Loucy (cell line): ENCODE measurements around the gene CTNNBIP1.

Source experiments
- H2AFZ ChIP-seq: fragments of 200-600 bp; sonication (generic); 2 replicates; pipeline ENCODE4 v1.6.0; 2016; ENCODE audit warnings: antibody characterized with exemption, mild to moderate bottlenecking, low read length, moderate library complexity
- H3F3A ChIP-seq: fragments of 200-600 bp; 2 replicates; pipeline ENCODE4 v1.6.0; 2016; ENCODE audit warnings: antibody characterized with exemption, low read depth, mild to moderate bottlenecking
- H3K27me3 ChIP-seq: fragments of 200-600 bp; sonication (generic); 2 replicates; pipeline ENCODE4 v1.6.1; 2014; ENCODE audit warnings: low read length, mild to moderate bottlenecking; ENCODE audit not compliant: insufficient read depth, poor library complexity, severe bottlenecking
- H3K36me3 ChIP-seq: fragments of 200-600 bp; sonication (generic); 2 replicates; pipeline ENCODE4 v1.6.1; 2016; ENCODE audit warnings: low read length; ENCODE audit not compliant: insufficient read depth
- H3K4me1 ChIP-seq: fragments of 200-600 bp; sonication (generic); 2 replicates; pipeline ENCODE4 v1.5.1; 2014; ENCODE audit warnings: low read length, mild to moderate bottlenecking; ENCODE audit not compliant: insufficient read depth, poor library complexity, severe bottlenecking
- H3K4me2 ChIP-seq: fragments of 200-600 bp; sonication (generic); 2 replicates; pipeline ENCODE4 v1.6.0; 2014; ENCODE audit warnings: antibody characterized with exemption, low read length, low read depth, mild to moderate bottlenecking; ENCODE audit not compliant: poor library complexity, severe bottlenecking
- H3K4me3 ChIP-seq: fragments of 200-600 bp; sonication (generic); 2 replicates; pipeline ENCODE4 v1.5.1; 2014; ENCODE audit warnings: low read length, mild to moderate bottlenecking, mixed read lengths; ENCODE audit not compliant: poor library complexity, severe bottlenecking
- H3K79me2 ChIP-seq: fragments of 200-600 bp; sonication (generic); 2 replicates; pipeline ENCODE4 v1.6.1; 2014; ENCODE audit warnings: low read length; ENCODE audit not compliant: insufficient read depth
- H3K9ac ChIP-seq: fragments of 200-600 bp; sonication (generic); 2 replicates; pipeline ENCODE4 v1.6.0; 2014; ENCODE audit warnings: mild to moderate bottlenecking, low read depth, low read length, moderate library complexity; ENCODE audit not compliant: poor library complexity, severe bottlenecking
- H3K9me2 ChIP-seq: fragments of 200-600 bp; sonication (generic); replicated peaks from 2 replicates; pipeline ENCODE4 v1.6.1; 2016; ENCODE audit warnings: low read depth, low read length, mixed read lengths
- H3K9me3 ChIP-seq: fragments of 200-600 bp; sonication (generic); 2 replicates; pipeline ENCODE4 v1.6.1; 2014; ENCODE audit warnings: mild to moderate bottlenecking, antibody characterized with exemption, low read length, low read depth; ENCODE audit not compliant: insufficient read depth
- H4K20me1 ChIP-seq: fragments of 200-600 bp; sonication (generic); 2 replicates; pipeline ENCODE4 v1.6.0; 2014; ENCODE audit warnings: antibody characterized with exemption, low read length, mild to moderate bottlenecking; ENCODE audit not compliant: insufficient read depth, poor library complexity, severe bottlenecking
- CTCF ChIP-seq: fragments of 200-600 bp; sonication (generic); conservative IDR thresholded peaks from 2 replicates; pipeline ENCODE4 v1.5.1; 2014; ENCODE audit warnings: mild to moderate bottlenecking, antibody characterized with exemption, low read length
- EZH2phosphoT487 ChIP-seq: fragments of 200-600 bp; IDR thresholded peaks from 2 replicates; pipeline ENCODE4 v1.6.1; 2018; ENCODE audit warnings: antibody characterized with exemption, mild to moderate bottlenecking, moderate library complexity, borderline replicate concordance

The CTNNBIP1 gene

GRCh38 chr1:9887070-9887469 lies 23.0 kb downstream of the CTNNBIP1 start:
- no peaks in the 10 kb centered on the region for H3K36me3 ChIP-seq
- no peak overlapping the region for H3K9ac ChIP-seq
- no peaks in the 10 kb centered on the region for H4K20me1 ChIP-seq
- H3F3A ChIP-seq, result peaks cover 9% of the 10 kb centered on the region
- H2AFZ ChIP-seq, result no peak overlapping the region
- H3K27me3 ChIP-seq, result no peaks in the 10 kb centered on the region
- H3K4me1 ChIP-seq, result peaks cover 54% of the 10 kb centered on the region
- H3K9me2 ChIP-seq, result no peaks in the 10 kb centered on the region
- no peak overlapping the region for H3K4me3 ChIP-seq
- H3K79me2 ChIP-seq, result peaks cover 30% of the 10 kb centered on the region
- no peak for TF ChIP-seq CTCF
- no peak for TF ChIP-seq EZH2phosphoT487
- H3K9me3 ChIP-seq, result no peaks in the 10 kb centered on the region
- H3K4me2 ChIP-seq, result no peak overlapping the region

- no peak for TF ChIP-seq CTCF
- no peak for TF ChIP-seq EZH2phosphoT487
- H3K36me3 ChIP-seq, result no peaks in the 10 kb centered on the region
- peaks cover 15% of the 10 kb centered on the region for H3F3A ChIP-seq
- no peak overlapping the region for H3K4me3 ChIP-seq
- peaks cover 26% of the 10 kb centered on the region for H3K79me2 ChIP-seq
- H3K4me1 ChIP-seq, result peaks cover 60% of the 10 kb centered on the region
- no peaks in the 10 kb centered on the region for H4K20me1 ChIP-seq
- no peaks in the 10 kb centered on the region for H3K27me3 ChIP-seq
- H3K9me3 ChIP-seq, result no peaks in the 10 kb centered on the region
- no peaks in the 10 kb centered on the region for H3K9me2 ChIP-seq
- H3K9ac ChIP-seq, result no peak overlapping the region
- H3K4me2 ChIP-seq, result no peak overlapping the region
- no peak overlapping the region for H2AFZ ChIP-seq
Observed at GRCh38 chr1:9886092-9886742, 23.9 kb downstream of the CTNNBIP1 start.

- Histone ChIP-seq H3K79me2 (peaks cover 23% of the 10 kb centered on the region), H4K20me1 (no peaks in the 10 kb centered on the region), H3K4me3 (peak overlapping the region; percentile 11), H3K4me2 (peak overlapping the region; percentile 77), H3K9me3 (no peaks in the 10 kb centered on the region), H3F3A (peaks cover 18% of the 10 kb centered on the region), H3K4me1 (peaks cover 55% of the 10 kb centered on the region), H3K9ac (peak overlapping the region; percentile 62), H3K36me3 (no peaks in the 10 kb centered on the region), H2AFZ (no peak overlapping the region), H3K9me2 (no peaks in the 10 kb centered on the region), H3K27me3 (no peaks in the 10 kb centered on the region)
- TF ChIP-seq EZH2phosphoT487, result no peak
- no peak for TF ChIP-seq CTCF
Observed at GRCh38 chr1:9884805-9885204, 25.3 kb downstream of the CTNNBIP1 start.
